ENCODE data around the gene IDH3A. TPM values are rescaled to one million over a fixed set of nuclear protein-coding genes. Genes with fewer than 3 reads are reported as not detected.

The IDH3A gene
- total RNA-seq, 1 experiment from 2014 or later = 112 TPM

GRCh38 chr15:78206326-78207109 lies 57.4 kb downstream of the IDH3A start:
- intact Hi-C loops (cut with micrococcal nuclease; ENCODE audit: unreplicated experiment) = no loop called here
- no peaks in the 10 kb centered on the region for H3K27me3 ChIP-seq (replicated peaks; ENCODE audit: insufficient read depth, low read depth, low read length, poor library complexity)
- H3K9me3 ChIP-seq (ENCODE audit: low read depth, low read length, poor library complexity, severe bottlenecking) = no peaks in the 10 kb centered on the region
- H3K36me3 ChIP-seq (ENCODE audit: insufficient read depth, low read length, poor library complexity, severe bottlenecking) = no peaks in the 10 kb centered on the region
- H3K4me1 ChIP-seq (ENCODE audit: insufficient read depth, low read length, poor library complexity, severe bottlenecking) = no peaks in the 10 kb centered on the region
- TF ChIP-seq EZH2 (IDR thresholded peaks at IDR 0.05; ENCODE audit: borderline replicate concordance, low read depth, low read length, poor library complexity, severe bottlenecking) (no peak), CTCF (conservative IDR thresholded peaks at IDR 0.05; ENCODE audit: low read depth, low read length) (no peak)
- H3K27ac ChIP-seq (ENCODE audit: low read depth, low read length, poor library complexity, severe bottlenecking) = no peak overlapping the region
- POLR2A ChIA-PET (ENCODE audit: low non-redundant PET) = no interaction called here
- DNase-seq (ENCODE audit: low spot score) = peak; percentile 50
- CTCF ChIA-PET = interaction anchor here (0.8 kb wide), 1 partner anchor 93 kb away, joined by 4 read pairs; no protein-coding TSS in a partner anchor
- no TSS peak for BruUV-seq (replicated peaks)
- H3K4me3 ChIP-seq (ENCODE audit: low read depth, low read length, poor library complexity, severe bottlenecking) = no peak overlapping the region

GRCh38 chr15:78207110-78207458 lies 57.9 kb downstream of the IDH3A start:
- TF ChIP-seq EZH2 (IDR thresholded peaks at IDR 0.05; ENCODE audit: borderline replicate concordance, low read depth, low read length, poor library complexity, severe bottlenecking) = no peak
- no peak for TF ChIP-seq CTCF (conservative IDR thresholded peaks at IDR 0.05; ENCODE audit: low read depth, low read length)
- Histone ChIP-seq H3K4me3 (ENCODE audit: low read depth, low read length, poor library complexity, severe bottlenecking) (no peak overlapping the region), H3K27me3 (replicated peaks; ENCODE audit: insufficient read depth, low read depth, low read length, poor library complexity) (no peaks in the 10 kb centered on the region), H3K9me3 (ENCODE audit: low read depth, low read length, poor library complexity, severe bottlenecking) (no peaks in the 10 kb centered on the region), H3K36me3 (ENCODE audit: insufficient read depth, low read length, poor library complexity, severe bottlenecking) (no peaks in the 10 kb centered on the region), H3K4me1 (ENCODE audit: insufficient read depth, low read length, poor library complexity, severe bottlenecking) (no peaks in the 10 kb centered on the region), H3K27ac (ENCODE audit: low read depth, low read length, poor library complexity, severe bottlenecking) (no peak overlapping the region)
- no TSS peak for BruUV-seq (replicated peaks)
- DNase-seq (ENCODE audit: low spot score) = no peak
- CTCF ChIA-PET = interaction anchor here (0.8 kb wide), 1 partner anchor 94 kb away, joined by 4 read pairs; no protein-coding TSS in a partner anchor
- intact Hi-C loops (cut with micrococcal nuclease; ENCODE audit: unreplicated experiment) = no loop called here
- POLR2A ChIA-PET (ENCODE audit: low non-redundant PET) = no interaction called here

DNA sequence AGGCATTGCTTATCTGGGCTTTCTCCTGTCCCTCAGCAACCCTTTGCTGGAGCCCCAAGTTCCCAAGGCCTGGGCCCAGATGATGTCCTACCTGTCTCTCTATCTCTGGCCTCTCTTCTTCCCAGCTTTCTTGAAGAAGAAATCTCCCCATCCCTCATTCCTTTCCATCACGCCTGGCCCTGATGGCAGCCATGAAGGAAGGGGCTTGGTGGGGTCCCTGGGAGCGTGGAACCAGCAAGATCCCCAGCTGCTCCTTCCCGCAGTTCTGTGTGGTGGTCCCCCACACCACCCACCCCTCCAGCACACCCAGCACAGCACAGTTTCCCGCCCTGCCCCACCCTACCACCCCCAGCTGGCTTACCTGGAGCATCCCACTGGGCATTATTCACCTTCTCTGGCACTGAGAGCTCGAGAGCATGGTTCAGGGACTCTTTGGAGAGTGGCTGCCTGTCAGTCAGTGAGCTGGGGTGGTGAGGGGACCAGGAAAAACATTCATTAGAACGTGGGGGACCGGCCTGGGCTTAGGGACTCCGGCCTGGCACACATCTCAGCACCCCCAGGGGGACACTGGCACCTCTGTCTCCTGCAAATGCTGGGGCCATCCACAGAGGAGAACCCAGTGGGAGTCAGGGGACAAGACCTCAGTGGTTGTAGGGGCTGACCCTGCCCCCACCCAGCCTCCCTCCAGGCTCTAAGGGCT lies 58.6 kb downstream of the IDH3A start:
- ChIA-PET POLR2A (ENCODE audit: low non-redundant PET) (no interaction called here), CTCF (interaction anchor here (0.6 kb wide), 1 partner anchor 26 kb away, joined by 3 read pairs; the partner anchor contains the start of gene ACSBG1)
- Histone ChIP-seq H3K4me3 (ENCODE audit: low read depth, low read length, poor library complexity, severe bottlenecking) (no peak overlapping the region), H3K27me3 (replicated peaks; ENCODE audit: insufficient read depth, low read depth, low read length, poor library complexity) (no peaks in the 10 kb centered on the region), H3K4me1 (ENCODE audit: insufficient read depth, low read length, poor library complexity, severe bottlenecking) (no peaks in the 10 kb centered on the region), H3K36me3 (ENCODE audit: insufficient read depth, low read length, poor library complexity, severe bottlenecking) (no peaks in the 10 kb centered on the region), H3K9me3 (ENCODE audit: low read depth, low read length, poor library complexity, severe bottlenecking) (no peaks in the 10 kb centered on the region), H3K27ac (ENCODE audit: low read depth, low read length, poor library complexity, severe bottlenecking) (no peak overlapping the region)
- intact Hi-C loops (cut with micrococcal nuclease; ENCODE audit: unreplicated experiment) = no loop called here
- TF ChIP-seq CTCF (conservative IDR thresholded peaks at IDR 0.05; ENCODE audit: low read depth, low read length) (no peak), EZH2 (IDR thresholded peaks at IDR 0.05; ENCODE audit: borderline replicate concordance, low read depth, low read length, poor library complexity, severe bottlenecking) (no peak)
- no peak for DNase-seq (ENCODE audit: low spot score)
- no TSS peak for BruUV-seq (replicated peaks)

Measured in A673 (cell line).